Kidney (tissue), 14 donors: ENCODE data around the gene RNF138. TPM values are rescaled to one million over a fixed set of nuclear protein-coding genes. Genes with fewer than 3 reads are reported as not detected.

Experiments
- DNase-seq, 5 donors: peaks; one replicate each; pipeline ENCODE4 v3.0.0-alpha.2; 2013 to 2020
- FAIRE-seq: peaks from 2 replicates; lab custom pipeline; 2012; peaks lifted over from hg19 to GRCh38; lab: Jason Lieb, UNC
- H3K27ac ChIP-seq, 2 donors: one replicate each; pipeline ENCODE4 v1.7.0; 2013; ENCODE audit warnings: low read depth in 2 of 2, low read length in 2 of 2, inconsistent platforms in 1 of 2
- H3K27me3 ChIP-seq: one replicate; pipeline ENCODE4 v1.7.1; 2013; ENCODE audit warnings: low read length, inconsistent platforms; ENCODE audit not compliant: control insufficient read depth, insufficient read depth
- H3K36me3 ChIP-seq, 3 donors: one replicate each; pipeline versions ENCODE4 v1.7.0 to v1.7.1; 2013; ENCODE audit warnings: low read length in 3 of 3, control low read depth in 1 of 3, inconsistent platforms in 1 of 3; ENCODE audit not compliant: insufficient read depth in 3 of 3, control insufficient read depth in 2 of 3
- H3K4me1 ChIP-seq, 3 donors: one replicate each; pipeline versions ENCODE4 v1.7.0 to v1.7.1; 2013; ENCODE audit warnings: low read length in 3 of 3, inconsistent platforms in 1 of 3, low read depth in 1 of 3; ENCODE audit not compliant: control insufficient read depth in 2 of 3, insufficient read depth in 2 of 3
- H3K4me3 ChIP-seq, 3 donors: one replicate each; pipeline versions ENCODE4 v1.7.0 to v1.8.1; 2013; ENCODE audit warnings: low read length in 3 of 3, control low read depth in 1 of 3, inconsistent platforms in 1 of 3
- H3K9ac ChIP-seq, 3 donors: one replicate each; pipeline versions ENCODE4 v1.7.0 to v1.7.1; 2013; ENCODE audit warnings: low read length in 3 of 3, control low read depth in 1 of 3, inconsistent platforms in 1 of 3
- H3K9me3 ChIP-seq, 3 donors: one replicate each; pipeline versions ENCODE4 v1.7.0 to v1.7.1; 2013; ENCODE audit warnings: low read length in 3 of 3, control low read depth in 1 of 3, inconsistent platforms in 1 of 3; ENCODE audit not compliant: control insufficient read depth in 2 of 3, insufficient read depth in 1 of 3
- CTCF ChIP-seq: IDR thresholded peaks from 3 replicates; pipeline ENCODE4 v1.5.1; 2012; ENCODE audit warnings: mild to moderate bottlenecking, moderate library complexity, borderline replicate concordance; ENCODE audit not compliant: insufficient read depth; ENCODE audit errors: extremely low read depth
- intact Hi-C: fragments of 100-400 bp; cut with DNase I; formaldehyde crosslinking; loops from one replicate; pipeline ENCODE4 v1.11.1; 2022
- polyA plus RNA-seq: library from polyadenylated mRNA; stranded (reverse); fragments of 350-450 nt; fragmentation: Illumina TruSeq; extraction: RNeasy Lipid Tissue Mini Kit (QIAGEN cat#74804); gene quantifications from one replicate; pipeline ENCODE4 v1.2.3, GENCODE V29; 2014; ENCODE audit warnings: low read depth, low replicate concordance; ENCODE audit not compliant: insufficient read depth
- total RNA-seq: library from RNA; stranded (reverse); fragmentation: NEBNext Ultra II Directional; extraction: Animal tissue kit (Norgen Biotek cat#: 25700); gene quantifications from one replicate; pipeline ENCODE4 v1.2.1, GENCODE V29; 2021
- donor health status: control.
- donor health status: control.
- donor health status: control.
- donor health status: control.
- donor health status: control.
- donor health status: DM: yes; HTN: yes; CAD: no.
- donor health status: Normal renal cell carcinoma (clear cell type).

RNF138 gene
- total and polyA plus RNA-seq, 2 donors from 2014 or later, result 6.2 to 30.6 TPM

- Histone ChIP-seq H3K9me3 (peaks cover 0 to 3% (median 2%) of the 10 kb centered on the region in 3 donors), H3K27ac (no peak overlapping the region), H3K4me3 (no peak overlapping the region), H3K36me3 (no peaks in the 10 kb centered on the region), H3K27me3 (no peaks in the 10 kb centered on the region), H3K4me1 (no peaks in the 10 kb centered on the region), H3K9ac (no peak overlapping the region)
- DNase-seq (no peak), FAIRE-seq (no peak)
- TF ChIP-seq CTCF, result no peak
- intact Hi-C loops, result no loop called here
These were observed 56.7 kb downstream of the RNF138 start for GRCh38 chr18:32148185-32148870.

- no peak for FAIRE-seq
These were observed 61.2 kb downstream of the RNF138 start for GRCh38 chr18:32152705-32153448.

GRCh38 chr18:32156855-32157254 lies 65.2 kb downstream of the RNF138 start:
- TF ChIP-seq CTCF, result no peak
- intact Hi-C loops, result loop anchor here (5.0 kb wide), 1 partner anchor 395 kb away; no protein-coding TSS in a partner anchor
- no peaks in the 10 kb centered on the region for H3K27me3 ChIP-seq
- peaks cover 0 to 2% (median 0%) of the 10 kb centered on the region in 3 donors for H3K4me1 ChIP-seq
- no peak for DNase-seq
- H3K36me3 ChIP-seq, result no peaks in the 10 kb centered on the region
- H3K9ac ChIP-seq, result no peak overlapping the region
- FAIRE-seq, result no peak
- H3K4me3 ChIP-seq, result no peak overlapping the region
- H3K27ac ChIP-seq, result no peak overlapping the region
- H3K9me3 ChIP-seq, result no peaks in the 10 kb centered on the region

More at GRCh38 chr18:32152705-32153448, 61.2 kb downstream of the RNF138 start:
- H3K9ac ChIP-seq, result no peak overlapping the region
- H3K4me1 ChIP-seq, result peaks cover 0 to 1% (median 0%) of the 10 kb centered on the region in 3 donors
- H3K4me3 ChIP-seq, result no peak overlapping the region
- H3K27me3 ChIP-seq, result no peaks in the 10 kb centered on the region
- DNase-seq, result no peak
- no peak for TF ChIP-seq CTCF
- intact Hi-C loops, result no loop called here
- no peaks in the 10 kb centered on the region for H3K36me3 ChIP-seq
- no peak overlapping the region for H3K27ac ChIP-seq
- H3K9me3 ChIP-seq, result peaks cover 0 to 3% (median 2%) of the 10 kb centered on the region in 3 donors
